PC-9 (cell line): ENCODE data around the gene LTA.

Source experiments
- EZH2 ChIP-seq: fragments of 200-600 bp; sonication (generic); IDR thresholded peaks from 2 replicates; pipeline ENCODE4 v1.8.0; 2017; ENCODE audit warnings: antibody characterized with exemption, low read depth
- TF ChIP-seq, protein P1 (sequence below): fragments of 200-600 bp; sonication (generic); conservative IDR thresholded peaks from 2 replicates; pipeline ENCODE4 v1.6.1; 2017; ENCODE audit warnings: mixed run types, antibody characterized with exemption, mild to moderate bottlenecking, moderate library complexity

DNA sequence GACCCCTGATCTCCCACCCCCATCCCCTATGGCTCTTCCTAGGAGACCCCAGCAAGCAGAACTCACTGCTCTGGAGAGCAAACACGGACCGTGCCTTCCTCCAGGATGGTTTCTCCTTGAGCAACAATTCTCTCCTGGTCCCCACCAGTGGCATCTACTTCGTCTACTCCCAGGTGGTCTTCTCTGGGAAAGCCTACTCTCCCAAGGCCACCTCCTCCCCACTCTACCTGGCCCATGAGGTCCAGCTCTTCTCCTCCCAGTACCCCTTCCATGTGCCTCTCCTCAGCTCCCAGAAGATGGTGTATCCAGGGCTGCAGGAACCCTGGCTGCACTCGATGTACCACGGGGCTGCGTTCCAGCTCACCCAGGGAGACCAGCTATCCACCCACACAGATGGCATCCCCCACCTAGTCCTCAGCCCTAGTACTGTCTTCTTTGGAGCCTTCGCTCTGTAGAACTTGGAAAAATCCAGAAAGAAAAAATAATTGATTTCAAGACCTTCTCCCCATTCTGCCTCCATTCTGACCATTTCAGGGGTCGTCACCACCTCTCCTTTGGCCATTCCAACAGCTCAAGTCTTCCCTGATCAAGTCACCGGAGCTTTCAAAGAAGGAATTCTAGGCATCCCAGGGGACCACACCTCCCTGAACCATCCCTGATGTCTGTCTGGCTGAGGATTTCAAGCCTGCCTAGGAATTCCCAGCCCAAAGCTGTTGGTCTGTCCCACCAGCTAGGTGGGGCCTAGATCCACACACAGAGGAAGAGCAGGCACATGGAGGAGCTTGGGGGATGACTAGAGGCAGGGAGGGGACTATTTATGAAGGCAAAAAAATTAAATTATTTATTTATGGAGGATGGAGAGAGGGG, 1.4 kb downstream of the LTA start:
- TF ChIP-seq, protein P1, sequence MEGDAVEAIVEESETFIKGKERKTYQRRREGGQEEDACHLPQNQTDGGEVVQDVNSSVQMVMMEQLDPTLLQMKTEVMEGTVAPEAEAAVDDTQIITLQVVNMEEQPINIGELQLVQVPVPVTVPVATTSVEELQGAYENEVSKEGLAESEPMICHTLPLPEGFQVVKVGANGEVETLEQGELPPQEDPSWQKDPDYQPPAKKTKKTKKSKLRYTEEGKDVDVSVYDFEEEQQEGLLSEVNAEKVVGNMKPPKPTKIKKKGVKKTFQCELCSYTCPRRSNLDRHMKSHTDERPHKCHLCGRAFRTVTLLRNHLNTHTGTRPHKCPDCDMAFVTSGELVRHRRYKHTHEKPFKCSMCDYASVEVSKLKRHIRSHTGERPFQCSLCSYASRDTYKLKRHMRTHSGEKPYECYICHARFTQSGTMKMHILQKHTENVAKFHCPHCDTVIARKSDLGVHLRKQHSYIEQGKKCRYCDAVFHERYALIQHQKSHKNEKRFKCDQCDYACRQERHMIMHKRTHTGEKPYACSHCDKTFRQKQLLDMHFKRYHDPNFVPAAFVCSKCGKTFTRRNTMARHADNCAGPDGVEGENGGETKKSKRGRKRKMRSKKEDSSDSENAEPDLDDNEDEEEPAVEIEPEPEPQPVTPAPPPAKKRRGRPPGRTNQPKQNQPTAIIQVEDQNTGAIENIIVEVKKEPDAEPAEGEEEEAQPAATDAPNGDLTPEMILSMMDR: no peak
- TF ChIP-seq EZH2: no peak
